Stimulated activated CD4-positive, alpha-beta T cell treated with anti-CD3 and anti-CD28 coated beads, Interleukin-12 subunit alpha, Interleukin-12 subunit beta, amount 100 ng/mL, for 4 hours (primary cell): Measurements from ENCODE around the gene EBF3.

Source experiments
- DNase-seq: peaks from one replicate; pipeline ENCODE4 v3.0.0-alpha.2; 2020

The EBF3 gene

GRCh38 chr10:129971381-129972144 is 7.5 kb upstream of the EBF3 start:
- DNase-seq = peak; percentile 50

- DNase-seq = no peak
These were observed 6.6 kb upstream of the EBF3 start for GRCh38 chr10:129970465-129971364.

- DNase-seq = no peak
These were observed 5.9 kb upstream of the EBF3 start for GRCh38 chr10:129969911-129970464.

GRCh38 chr10:129969184-129969910 is 5.3 kb upstream of the EBF3 start:
- no peak for DNase-seq

GRCh38 chr10:129968853-129969183 is 4.7 kb upstream of the EBF3 start:
- no peak for DNase-seq

- no peak for DNase-seq
These were observed 4.2 kb upstream of the EBF3 start for GRCh38 chr10:129968020-129968852.

GRCh38 chr10:129967579-129968019 is 3.5 kb upstream of the EBF3 start:
- no peak for DNase-seq

- no peak for DNase-seq
These were observed 3.0 kb upstream of the EBF3 start for GRCh38 chr10:129966889-129967578.

GRCh38 chr10:129966370-129966888 is 2.4 kb upstream of the EBF3 start:
- no peak for DNase-seq

GRCh38 chr10:129965959-129966358 is 1.9 kb upstream of the EBF3 start:
- DNase-seq = no peak

GRCh38 chr10:129965425-129965808 is 1.3 kb upstream of the EBF3 start:
- DNase-seq = no peak

- DNase-seq = no peak
These were observed 744 bp upstream of the EBF3 start for GRCh38 chr10:129964611-129965424.

GRCh38 chr10:129962872-129963640 is 1.0 kb downstream of the EBF3 start:
- DNase-seq = no peak

- no peak for DNase-seq
These were observed 1.8 kb downstream of the EBF3 start for GRCh38 chr10:129962031-129962871.

- DNase-seq = no peak
These were observed 2.8 kb downstream of the EBF3 start for GRCh38 chr10:129961157-129961701.

- DNase-seq = no peak
These were observed 3.5 kb downstream of the EBF3 start for GRCh38 chr10:129960481-129961156.
